Measurements from ENCODE around the gene PDCD2L.
A peak's percentile ranks its signal among the peaks of the same experiment; 100 is the strongest.

The PDCD2L gene

GRCh38 chr19:34428549-34429285 lies 24.5 kb downstream of the PDCD2L start (continued):
- TF ChIP-seq PRDM2 (tag by site-specific recombination; IDR thresholded peaks at IDR 0.05; ENCODE audit: borderline replicate concordance): 0 out of 2 replicates have a peak, but pooled peaks have one; percentile 19
- TF ChIP-seq ZNF777 (tag by site-specific recombination; IDR thresholded peaks at IDR 0.05; ENCODE audit: borderline replicate concordance): no peak; the same call in 1 of the 2 replicates
- TF ChIP-seq SP3 (tag by site-specific recombination; IDR thresholded peaks at IDR 0.05): peak; percentile 58
- TF ChIP-seq ZNF585B (tag by site-specific recombination; IDR thresholded peaks at IDR 0.05): no peak
- no peak for TF ChIP-seq ZNF274 (IDR thresholded peaks at IDR 0.05; ENCODE audit: low read length)
- no peak for TF ChIP-seq ZNF274 (tag by site-specific recombination; IDR thresholded peaks at IDR 0.05; ENCODE audit: borderline replicate concordance)
- TF ChIP-seq SP7 (tag by site-specific recombination; IDR thresholded peaks at IDR 0.05): no peak
- 0 out of 2 replicates have a peak, but pooled peaks have one; percentile 44 for TF ChIP-seq ZNF148 (tag by site-specific recombination; IDR thresholded peaks at IDR 0.05; ENCODE audit: borderline replicate concordance)
- TF ChIP-seq PATZ1 (tag by site-specific recombination; IDR thresholded peaks at IDR 0.05): peak; percentile 95
- TF ChIP-seq PRDM1 (tag by site-specific recombination; IDR thresholded peaks at IDR 0.05): no peak
- TF ChIP-seq ZNF362 (tag by site-specific recombination; IDR thresholded peaks at IDR 0.05): no peak
- TF ChIP-seq ZNF449 (tag by site-specific recombination; IDR thresholded peaks at IDR 0.05): no peak
- TF ChIP-seq SALL2 (tag by site-specific recombination; IDR thresholded peaks at IDR 0.05; ENCODE audit: borderline replicate concordance): no peak
- TF ChIP-seq ZXDB (tag by site-specific recombination; IDR thresholded peaks at IDR 0.05): peak; percentile 79; the same call in 1 of the 2 replicates
- TF ChIP-seq ZFP37 (tag by site-specific recombination; IDR thresholded peaks at IDR 0.05): peak; percentile 20
- TF ChIP-seq ZBTB11 (tag by site-specific recombination; conservative IDR thresholded peaks at IDR 0.05; ENCODE audit: low read depth): no peak; the same call in 1 of the 2 replicates
- no peak for TF ChIP-seq ZNF184 (tag by site-specific recombination; IDR thresholded peaks at IDR 0.05)
- no peak for TF ChIP-seq PBX3 (CRISPR knock-in tag; IDR thresholded peaks at IDR 0.05)
